Keratinocyte (primary cell): ENCODE measurements around the gene CDT1.

Experiments used
- CTCF ChIP-seq, 3 experiments: IDR thresholded peaks in 1 of 3; conservative IDR thresholded peaks in 1 of 3; optimal IDR thresholded peaks in 1 of 3; 2 replicates in 2 of 3; 3 replicates in 1 of 3; pipeline versions ENCODE3 to v1.5.1; 2011; ENCODE audit warnings: low read length in 3 of 3, mild to moderate bottlenecking in 3 of 3, moderate library complexity in 2 of 3, control low read depth in 1 of 3, inconsistent platforms in 1 of 3; ENCODE audit not compliant: insufficient read depth in 2 of 3; ENCODE audit errors: extremely low read depth in 1 of 3
- EZH2 ChIP-seq: IDR thresholded peaks from one replicate; pipeline ENCODE4 v1.6.1; 2012; ENCODE audit warnings: inconsistent platforms, mild to moderate bottlenecking, low read length, moderate library complexity

GRCh38 chr16:88835818-88836217 lies 32.2 kb downstream of the CDT1 start:
- TF ChIP-seq CTCF (optimal IDR thresholded peaks at IDR 0.05 in 1 of 3, IDR thresholded peaks at IDR 0.05 in 1 of 3, conservative IDR thresholded peaks at IDR 0.05 in 1 of 3; ENCODE audit: extremely low read depth in 1 of 3, insufficient read depth in 2 of 3, low read length in 3 of 3) (no peak), EZH2 (no peak)
